Panc1 (cell line): ENCODE data around the gene TSKU. TPM values are rescaled to one million over a fixed set of nuclear protein-coding genes. Genes with fewer than 3 reads are reported as not detected.

Source experiments
- ATAC-seq: fragments of 200-7000 bp; cut with Tn5 transposase; 2 replicates; pipeline ENCODE4 v1.9.1; 2020; ENCODE audit warnings: mild to moderate bottlenecking, moderate library complexity
- BruUV-seq: library from RNA; stranded (reverse); fragments of 400-500 nt; replicated peaks from 2 replicates; lab custom pipeline; 2021; lab: Mats Ljungman, UMichigan
- CTCF ChIA-PET: fragments of 300-600 bp; sonication (Branson Sonifier 250); formaldehyde crosslinking; loops from one replicate; lab custom pipeline; 2022; ENCODE audit warnings: antibody characterized with exemption; lab: Charles Lee
- POLR2A ChIA-PET: fragments of 300-600 bp; sonication (Branson Sonifier 250); formaldehyde crosslinking; loops from one replicate; lab custom pipeline; 2022; ENCODE audit warnings: antibody characterized with exemption; lab: Charles Lee
- DNase-seq: peaks from one replicate; pipeline ENCODE4 v3.0.0-alpha.2; 2010; ENCODE audit warnings: low read depth, low spot score
- H3K27ac ChIP-seq: 2 replicates; pipeline ENCODE4 v1.5.1; 2011; ENCODE audit warnings: mild to moderate bottlenecking, low read length, inconsistent platforms
- H3K27me3 ChIP-seq: fragments of 200-500 bp; sonication (Bioruptor generic); 2 replicates; pipeline ENCODE4 v1.6.0; 2014; ENCODE audit warnings: low read length, inconsistent platforms; ENCODE audit not compliant: control insufficient read depth, insufficient read depth
- H3K36me3 ChIP-seq: fragments of 200-500 bp; sonication (Bioruptor generic); 2 replicates; pipeline ENCODE4 v1.5.1; 2014; ENCODE audit warnings: inconsistent platforms, mild to moderate bottlenecking, low read length, moderate library complexity; ENCODE audit not compliant: control insufficient read depth, insufficient read depth
- H3K4me1 ChIP-seq: 2 replicates; pipeline ENCODE4 v1.5.1; 2011; ENCODE audit warnings: inconsistent platforms, mild to moderate bottlenecking, low read length, moderate library complexity; ENCODE audit not compliant: control insufficient read depth, insufficient read depth
- H3K4me3 ChIP-seq, 2 experiments: 2 replicates each; pipeline ENCODE4 v1.5.1; 2011 to 2012; ENCODE audit warnings: low read depth in 2 of 2, low read length in 2 of 2, mild to moderate bottlenecking in 2 of 2, inconsistent platforms in 1 of 2, moderate library complexity in 1 of 2
- H3K9me3 ChIP-seq: fragments of 200-500 bp; sonication (Bioruptor generic); 2 replicates; pipeline ENCODE4 v1.5.1; 2014; ENCODE audit warnings: low read depth, mild to moderate bottlenecking, inconsistent platforms, low read length, moderate library complexity; ENCODE audit not compliant: control insufficient read depth, insufficient read depth
- POLR2AphosphoS5 ChIP-seq: IDR thresholded peaks from 2 replicates; pipeline ENCODE4 v1.6.1; 2012; ENCODE audit warnings: mild to moderate bottlenecking, low read depth, low read length, moderate library complexity
- SIN3A ChIP-seq: IDR thresholded peaks from 2 replicates; pipeline ENCODE4 v1.6.1; 2012; ENCODE audit warnings: low read depth, mild to moderate bottlenecking, low read length, moderate library complexity, borderline replicate concordance; ENCODE audit not compliant: insufficient read depth
- TCF7L2 ChIP-seq: IDR thresholded peaks from 2 replicates; pipeline ENCODE4 v1.6.1; 2011; ENCODE audit warnings: mild to moderate bottlenecking, low read depth, low read length, inconsistent platforms
- in situ Hi-C: cut with HindIII; loops from 2 replicates; pipeline ENCODE4 v1.10.0; 2016; ENCODE audit warnings: low sequenced_read_pairs, low pct_unique_long_range_greater_than_20kb
- intact Hi-C: fragments of 100-400 bp; cut with micrococcal nuclease; formaldehyde crosslinking; loops from one replicate; pipeline ENCODE4 v1.10.0; 2022; ENCODE audit not compliant: unreplicated experiment
- total RNA-seq: library from RNA; stranded (reverse); gene quantifications from one replicate; pipeline ENCODE4 v1.2.1, GENCODE V29; 2021; ENCODE audit not compliant: unreplicated experiment
- TF ChIP-seq, protein P1 (sequence below): fragments of 450-650 bp; IDR thresholded peaks from 2 replicates; pipeline ENCODE4 v1.5.1; 2017; ENCODE audit warnings: mild to moderate bottlenecking
- TF ChIP-seq, protein P2 (sequence below), 2 experiments: IDR thresholded peaks; 2 replicates each; pipeline ENCODE4 v1.6.1; 2011 to 2012; ENCODE audit warnings: low read depth in 2 of 2, control low read depth in 1 of 2, low read length in 1 of 2, mild to moderate bottlenecking in 1 of 2, moderate library complexity in 1 of 2; ENCODE audit not compliant: insufficient read depth in 1 of 2

Gene TSKU
- total RNA-seq, 1 experiment from 2014 or later = 31.4 TPM

DNA sequence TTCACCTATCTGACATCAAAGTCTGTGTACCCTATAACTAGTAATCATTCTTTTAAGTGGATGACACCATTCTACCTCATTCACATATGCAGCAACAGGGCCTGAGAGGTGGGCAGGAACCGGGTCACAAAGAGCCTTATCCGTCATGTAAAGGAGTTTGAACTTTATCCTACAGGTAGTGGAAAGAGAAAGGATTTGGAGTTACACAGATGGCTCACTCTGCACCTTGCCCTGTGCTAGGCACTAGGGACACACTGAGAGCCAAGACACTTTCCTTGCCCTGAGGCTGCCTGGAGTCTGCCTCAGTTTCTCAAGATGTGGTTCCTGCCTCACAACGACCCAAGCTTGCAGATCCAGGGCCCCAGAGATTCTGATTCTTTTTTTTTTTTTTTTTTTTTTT is 63.3 kb downstream of the TSKU start:
- TF ChIP-seq, protein P1, sequence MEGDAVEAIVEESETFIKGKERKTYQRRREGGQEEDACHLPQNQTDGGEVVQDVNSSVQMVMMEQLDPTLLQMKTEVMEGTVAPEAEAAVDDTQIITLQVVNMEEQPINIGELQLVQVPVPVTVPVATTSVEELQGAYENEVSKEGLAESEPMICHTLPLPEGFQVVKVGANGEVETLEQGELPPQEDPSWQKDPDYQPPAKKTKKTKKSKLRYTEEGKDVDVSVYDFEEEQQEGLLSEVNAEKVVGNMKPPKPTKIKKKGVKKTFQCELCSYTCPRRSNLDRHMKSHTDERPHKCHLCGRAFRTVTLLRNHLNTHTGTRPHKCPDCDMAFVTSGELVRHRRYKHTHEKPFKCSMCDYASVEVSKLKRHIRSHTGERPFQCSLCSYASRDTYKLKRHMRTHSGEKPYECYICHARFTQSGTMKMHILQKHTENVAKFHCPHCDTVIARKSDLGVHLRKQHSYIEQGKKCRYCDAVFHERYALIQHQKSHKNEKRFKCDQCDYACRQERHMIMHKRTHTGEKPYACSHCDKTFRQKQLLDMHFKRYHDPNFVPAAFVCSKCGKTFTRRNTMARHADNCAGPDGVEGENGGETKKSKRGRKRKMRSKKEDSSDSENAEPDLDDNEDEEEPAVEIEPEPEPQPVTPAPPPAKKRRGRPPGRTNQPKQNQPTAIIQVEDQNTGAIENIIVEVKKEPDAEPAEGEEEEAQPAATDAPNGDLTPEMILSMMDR = no peak
- TF ChIP-seq TCF7L2 (no peak), POLR2AphosphoS5 (no peak), SIN3A (no peak)
- TF ChIP-seq, protein P2, sequence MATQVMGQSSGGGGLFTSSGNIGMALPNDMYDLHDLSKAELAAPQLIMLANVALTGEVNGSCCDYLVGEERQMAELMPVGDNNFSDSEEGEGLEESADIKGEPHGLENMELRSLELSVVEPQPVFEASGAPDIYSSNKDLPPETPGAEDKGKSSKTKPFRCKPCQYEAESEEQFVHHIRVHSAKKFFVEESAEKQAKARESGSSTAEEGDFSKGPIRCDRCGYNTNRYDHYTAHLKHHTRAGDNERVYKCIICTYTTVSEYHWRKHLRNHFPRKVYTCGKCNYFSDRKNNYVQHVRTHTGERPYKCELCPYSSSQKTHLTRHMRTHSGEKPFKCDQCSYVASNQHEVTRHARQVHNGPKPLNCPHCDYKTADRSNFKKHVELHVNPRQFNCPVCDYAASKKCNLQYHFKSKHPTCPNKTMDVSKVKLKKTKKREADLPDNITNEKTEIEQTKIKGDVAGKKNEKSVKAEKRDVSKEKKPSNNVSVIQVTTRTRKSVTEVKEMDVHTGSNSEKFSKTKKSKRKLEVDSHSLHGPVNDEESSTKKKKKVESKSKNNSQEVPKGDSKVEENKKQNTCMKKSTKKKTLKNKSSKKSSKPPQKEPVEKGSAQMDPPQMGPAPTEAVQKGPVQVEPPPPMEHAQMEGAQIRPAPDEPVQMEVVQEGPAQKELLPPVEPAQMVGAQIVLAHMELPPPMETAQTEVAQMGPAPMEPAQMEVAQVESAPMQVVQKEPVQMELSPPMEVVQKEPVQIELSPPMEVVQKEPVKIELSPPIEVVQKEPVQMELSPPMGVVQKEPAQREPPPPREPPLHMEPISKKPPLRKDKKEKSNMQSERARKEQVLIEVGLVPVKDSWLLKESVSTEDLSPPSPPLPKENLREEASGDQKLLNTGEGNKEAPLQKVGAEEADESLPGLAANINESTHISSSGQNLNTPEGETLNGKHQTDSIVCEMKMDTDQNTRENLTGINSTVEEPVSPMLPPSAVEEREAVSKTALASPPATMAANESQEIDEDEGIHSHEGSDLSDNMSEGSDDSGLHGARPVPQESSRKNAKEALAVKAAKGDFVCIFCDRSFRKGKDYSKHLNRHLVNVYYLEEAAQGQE (IDR thresholded peaks at IDR 0.05; ENCODE audit: insufficient read depth in 1 of 2, low read depth in 2 of 2, low read length in 1 of 2) = no peak
- ATAC-seq = no peak
- no peaks in the 10 kb centered on the region for H3K9me3 ChIP-seq
- 0 out of 2 replicates have a peak, but pooled peaks cover 2% of the 10 kb centered on the region for H3K27me3 ChIP-seq
- intact Hi-C loops (no loop called here), in situ Hi-C loops (no loop called here)
- no peak for DNase-seq
- H3K27ac ChIP-seq = no peak overlapping the region
- CTCF ChIA-PET = interaction anchor here (0.6 kb wide), 1 partner anchor 11 kb away, joined by 3 read pairs; no protein-coding TSS in a partner anchor
- H3K36me3 ChIP-seq = no peaks in the 10 kb centered on the region
- no peak overlapping the region for H3K4me3 ChIP-seq
- no TSS peak for BruUV-seq
- H3K4me1 ChIP-seq = no peaks in the 10 kb centered on the region
- POLR2A ChIA-PET = interaction anchor here (0.6 to 0.7 kb wide), 2 partner anchors 44 to 174 kb away, joined by 4 to 5 read pairs; no protein-coding TSS in a partner anchor

Other genes with a start within 250 kb of the TSKU start
- 0.15 TPM for gene LRRC32, start 112.6 kb upstream of the TSKU start, total RNA-seq
- 41.8 TPM for gene ACER3, start 77.6 kb downstream of the TSKU start, total RNA-seq